ENCODE measurements around the gene FAM78A. TPM values are rescaled to one million over a fixed set of nuclear protein-coding genes. Genes with fewer than 3 reads are reported as not detected.

The FAM78A gene
- total and polyA plus RNA-seq, 2 of the 8 experiments (the other 6 are each of a cell fraction or from before 2014, with no cell fraction given): 3.1 TPM

DNA sequence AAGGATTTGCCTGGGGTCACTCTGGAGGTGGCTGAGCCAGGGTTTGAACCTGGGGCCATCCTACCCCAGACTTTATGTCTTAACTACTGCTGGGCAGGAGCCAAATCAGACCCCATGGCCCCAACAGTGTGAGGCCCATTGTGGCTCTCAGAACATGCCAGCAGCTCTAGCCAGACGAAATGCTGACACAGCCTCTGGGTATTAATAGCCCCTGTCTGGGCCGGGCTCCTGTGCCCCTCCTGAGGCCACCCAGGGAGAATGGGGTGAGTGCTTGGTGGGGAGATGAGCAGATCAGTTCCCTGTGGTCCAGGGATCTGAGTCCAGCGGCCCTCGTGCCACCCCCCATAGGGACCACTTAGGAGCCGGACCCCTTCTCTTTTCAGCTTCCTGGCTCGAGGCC is 11.0 kb upstream of the FAM78A start:
- Histone ChIP-seq H3K4me2 (ENCODE audit: insufficient read depth in 1 of 2, low read depth in 2 of 2, low read length in 2 of 2) (no peak overlapping the region), H3K27ac (ENCODE audit: low read depth, low read length) (no peak overlapping the region), H3K4me3 (ENCODE audit: extremely low read depth in 1 of 4, insufficient read depth in 2 of 4, low read depth in 3 of 4, low read length in 4 of 4) (no peak overlapping the region), H2BK20ac (ENCODE audit: low read length) (no peak overlapping the region), H2BK5ac (ENCODE audit: low read depth, low read length) (no peak overlapping the region), H2AK5ac (ENCODE audit: low read depth, low read length) (no peak overlapping the region), H4K91ac (replicated peaks; ENCODE audit: insufficient read length, low read length) (no peak overlapping the region), H4K5ac (ENCODE audit: insufficient read length, low read depth, low read length) (no peak overlapping the region), H3K79me2 (ENCODE audit: control insufficient read depth in 1 of 2, insufficient read depth in 2 of 2, low read length in 2 of 2) (no peaks in the 10 kb centered on the region), H2BK12ac (ENCODE audit: low read depth, low read length) (no peak overlapping the region), H3K18ac (ENCODE audit: extremely low read depth, low read length) (no peak overlapping the region), H4K8ac (ENCODE audit: extremely low read depth, insufficient read depth, low read length) (no peak overlapping the region), H2BK15ac (ENCODE audit: low read length) (no peak overlapping the region), H3K4ac (replicated peaks; ENCODE audit: insufficient read length, low read depth, low read length) (no peak overlapping the region), H3K9ac (replicated peaks in 1 of 4; ENCODE audit: extremely low read depth in 1 of 4, low read depth in 3 of 4, low read length in 3 of 4) (no peak overlapping the region), H2BK120ac (replicated peaks; ENCODE audit: low read depth, low read length) (no peak overlapping the region), H2AFZ (ENCODE audit: low read length) (no peak overlapping the region), H3K23ac (ENCODE audit: insufficient read length) (no peak overlapping the region), H3K56ac (replicated peaks; ENCODE audit: insufficient read length, low read depth, low read length) (no peak overlapping the region), H3K36me3 (ENCODE audit: control insufficient read depth in 2 of 4, insufficient read depth in 4 of 4, low read length in 3 of 4) (no peaks in the 10 kb centered on the region), H3K14ac (ENCODE audit: insufficient read length) (no peak overlapping the region), H3K79me1 (ENCODE audit: low read depth, low read length) (no peaks in the 10 kb centered on the region), H3K9me3 (ENCODE audit: insufficient read depth in 2 of 2, low read depth in 1 of 2, low read length in 1 of 2) (no peaks in the 10 kb centered on the region), H3K27me3 (replicated peaks in 1 of 4; ENCODE audit: control insufficient read depth in 3 of 4, extremely low read depth in 1 of 4, insufficient read depth in 3 of 4, low read length in 3 of 4) (peaks cover 0 to 4% (median 1%) of the 10 kb centered on the region in 4 experiments; a peak in 5 of 7 replicates), H3K4me1 (replicated peaks in 1 of 4; ENCODE audit: control insufficient read depth in 3 of 4, insufficient read depth in 4 of 4, low read length in 3 of 4) (peaks cover 0 to 14% (median 11%) of the 10 kb centered on the region in 4 experiments; a peak in 6 of 7 replicates), H4K20me1 (replicated peaks in 1 of 2; ENCODE audit: control insufficient read depth in 1 of 2, insufficient read depth in 2 of 2, low read length in 2 of 2) (no peaks in the 10 kb centered on the region), H3K23me2 (ENCODE audit: low read depth, low read length) (peaks cover 3% of the 10 kb centered on the region)
- ChIA-PET POLR2A (ENCODE audit: partially characterized antibody) (interaction anchor here (1.6 to 2.9 kb wide), 2 partner anchors 11 to 191 kb away, joined by 3 to 8 read pairs; partner anchors contain the start of genes AIF1L and FAM78A), CTCF (ENCODE audit: partially characterized antibody) (interaction anchor here (0.6 to 3.8 kb wide), 6 partner anchors 11 to 109 kb away, joined by 3 to 24 read pairs (median 6); no protein-coding TSS in a partner anchor)
- WGBS, 2 experiments (ENCODE audit: extremely low coverage in 1 of 2, insufficient coverage in 1 of 2, insufficient read length in 1 of 2, insufficient replicate concordance in 2 of 2, low coverage in 1 of 2, low lambda C conversion rate in 2 of 2, missing lambda C conversion rate in 1 of 2): 82% methylated on average over 6 of the region's 6 CpGs; no CpG with 5 or more reads in 1 of the 2 experiments
- FAIRE-seq (no peak), DNase-seq (ENCODE audit: low read depth in 1 of 2, low spot score in 2 of 2) (peak in 1 of 2 experiments; percentile 36)
- no peak for TF ChIP-seq KDM4A (IDR thresholded peaks at IDR 0.05; ENCODE audit: low read depth, low read length, severe bottlenecking)

Data from H1 (cell line).